Endothelial cell of hepatic sinusoid (primary cell): ENCODE measurements around the gene LRRFIP2.

Experiments used
- in situ Hi-C: cut with HindIII; loops from 2 replicates; pipeline ENCODE4 v1.10.0; 2017; ENCODE audit warnings: low sequenced_read_pairs

The LRRFIP2 gene

DNA sequence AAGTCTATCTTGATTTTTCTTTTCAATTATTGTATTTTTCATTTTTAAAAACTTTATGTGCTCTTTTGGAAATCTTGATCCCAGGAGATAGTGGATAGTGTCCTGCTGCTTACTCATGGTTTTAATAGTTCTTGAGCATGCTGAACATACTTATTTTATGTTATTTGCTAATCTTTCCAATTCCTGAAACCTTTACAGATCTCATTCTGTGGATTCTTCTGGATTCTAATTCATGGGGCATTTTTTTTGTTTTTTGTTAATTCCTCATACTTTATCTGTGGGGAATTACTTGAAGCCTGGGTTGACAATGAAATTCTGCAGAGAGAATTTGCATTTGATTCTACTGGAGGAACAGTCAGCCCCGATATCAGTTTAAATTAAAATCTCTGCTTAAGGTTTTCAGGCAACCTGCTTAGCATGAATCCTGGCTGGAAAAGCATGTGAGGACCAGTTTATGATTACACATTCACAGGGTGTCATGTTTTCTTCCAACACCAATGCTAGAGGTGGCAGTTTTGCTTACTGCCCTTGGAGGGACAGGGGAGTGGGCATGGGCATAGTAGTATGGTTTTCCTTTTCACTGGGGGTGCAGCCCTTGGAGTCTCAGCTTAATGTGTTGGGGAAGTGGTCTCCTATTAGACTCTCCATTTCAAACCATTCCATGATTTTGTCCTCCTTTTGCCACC lies 135.1 kb downstream of the LRRFIP2 start:
- in situ Hi-C loops = loop anchor here (25.0 kb wide), 1 partner anchor 173 kb away; no protein-coding TSS in a partner anchor

DNA sequence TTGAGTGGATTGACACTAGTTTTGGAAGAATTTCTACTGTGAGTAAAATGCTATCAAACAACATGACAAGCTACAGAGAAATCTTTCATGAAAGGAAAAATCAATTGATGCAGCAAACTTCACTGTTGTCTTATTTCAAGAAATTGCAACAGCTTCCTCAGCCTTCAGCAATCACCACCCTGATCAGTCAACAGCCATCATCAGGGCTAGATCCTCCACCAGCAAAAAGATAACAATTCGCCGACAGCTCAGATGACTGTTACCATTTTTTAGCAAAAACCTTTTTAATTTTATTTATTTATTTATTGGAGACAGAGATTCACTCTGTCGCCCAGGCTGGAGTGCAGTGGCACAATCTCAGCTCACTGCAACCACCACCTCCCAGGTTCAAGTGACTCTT lies 137.0 kb downstream of the LRRFIP2 start:
- in situ Hi-C loops = loop anchor here (25.0 kb wide), 1 partner anchor 175 kb away; no protein-coding TSS in a partner anchor

DNA sequence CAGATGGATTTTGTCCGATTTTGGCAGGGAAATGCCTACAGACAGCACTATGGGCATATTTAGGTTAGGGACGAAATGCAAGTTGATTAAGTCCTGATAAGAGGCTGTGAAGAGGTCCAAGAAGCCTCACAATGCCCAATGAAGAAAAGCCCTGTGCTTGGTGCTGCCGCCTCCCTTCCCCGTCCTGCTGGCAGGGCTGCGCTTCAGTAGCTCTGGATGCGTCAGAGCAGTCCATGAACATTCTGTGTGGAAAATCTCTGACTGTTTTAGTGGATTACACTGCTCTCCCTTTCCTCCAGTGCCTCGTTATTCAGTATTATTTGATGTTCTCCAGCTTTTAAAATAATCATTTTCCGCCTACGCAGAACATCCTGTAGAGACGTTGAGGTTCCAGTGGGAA lies 141.4 kb downstream of the LRRFIP2 start:
- in situ Hi-C loops = loop anchor here (25.0 kb wide), 1 partner anchor 179 kb away; no protein-coding TSS in a partner anchor

DNA sequence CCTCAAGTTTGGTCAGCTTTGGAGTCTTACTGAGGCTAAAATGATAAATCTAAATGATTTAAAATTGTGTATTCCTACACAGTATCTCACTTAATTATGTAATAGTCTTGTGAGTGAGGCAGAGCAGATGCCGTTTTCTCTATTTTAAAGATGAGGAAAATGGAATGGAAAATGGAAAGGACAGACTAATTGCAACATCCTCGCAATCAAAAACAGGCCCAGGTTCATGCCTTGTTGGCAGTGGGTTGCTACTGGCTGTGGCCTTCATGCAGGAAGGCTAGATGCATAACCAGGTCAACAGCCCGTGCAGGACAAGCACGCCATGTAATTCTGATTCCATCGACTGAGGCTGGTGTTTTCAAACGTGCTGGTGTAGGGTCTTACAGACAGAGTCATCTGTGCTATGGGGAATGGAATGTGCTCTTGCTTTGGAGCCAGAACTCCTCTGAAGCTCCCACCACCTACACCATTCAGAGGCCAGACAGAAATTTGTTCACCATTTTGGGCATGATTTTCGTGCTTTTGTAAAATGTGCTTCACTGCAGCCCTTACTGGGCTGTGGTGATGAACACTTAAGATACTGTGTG lies 143.2 kb downstream of the LRRFIP2 start:
- in situ Hi-C loops = loop anchor here (25.0 kb wide), 1 partner anchor 181 kb away; no protein-coding TSS in a partner anchor

DNA sequence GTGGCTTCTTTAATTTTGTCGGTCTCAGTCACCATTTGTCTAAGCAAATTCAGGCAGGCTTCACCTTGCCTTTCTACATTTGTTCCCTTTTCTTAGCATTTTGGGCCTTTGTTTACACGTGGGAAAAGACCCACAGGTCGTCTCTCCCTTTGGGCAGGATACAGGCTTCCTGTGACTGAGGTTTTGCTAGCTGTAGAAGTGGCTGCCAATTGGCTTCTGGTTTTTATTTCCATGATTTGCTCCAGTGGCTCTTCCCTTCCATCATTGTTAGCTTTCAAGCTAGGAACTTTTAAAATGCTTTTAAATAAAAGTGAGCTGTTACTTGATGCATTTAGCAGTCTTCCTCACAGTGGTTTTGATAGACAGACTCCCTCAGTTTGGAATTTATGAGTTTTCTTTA lies 143.8 kb downstream of the LRRFIP2 start:
- in situ Hi-C loops = loop anchor here (25.0 kb wide), 1 partner anchor 182 kb away; no protein-coding TSS in a partner anchor

DNA sequence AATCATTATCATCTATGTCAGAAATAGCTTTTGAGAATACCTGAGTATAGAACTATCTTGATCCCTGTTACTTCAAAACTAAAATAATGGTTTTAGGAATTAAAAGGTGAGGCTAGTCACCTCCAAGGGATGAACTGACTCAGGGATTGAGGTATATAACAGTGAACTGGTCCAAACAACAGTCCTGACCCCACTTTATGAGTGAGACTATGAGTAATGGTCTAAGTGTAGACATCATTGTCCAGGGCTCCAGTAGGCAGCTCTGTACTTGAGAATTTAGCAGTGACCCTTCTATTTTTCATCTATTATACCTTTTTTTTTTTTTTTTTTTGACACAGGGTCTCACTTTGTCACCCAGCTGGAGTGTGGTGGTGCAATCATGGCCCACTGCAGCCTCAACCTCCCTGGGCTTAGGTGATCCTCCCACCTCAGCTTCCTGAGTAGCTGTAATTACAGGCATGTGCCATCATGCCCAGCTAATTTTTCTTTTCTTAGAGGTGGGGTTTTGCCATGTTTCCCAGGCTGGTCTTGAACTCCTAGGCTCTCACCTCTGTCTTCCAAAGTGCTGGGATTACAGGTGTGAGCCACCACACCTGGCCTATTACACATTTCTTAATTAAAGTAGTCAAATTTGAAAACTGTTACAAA lies 144.7 kb downstream of the LRRFIP2 start:
- in situ Hi-C loops = loop anchor here (25.0 kb wide), 1 partner anchor 183 kb away; no protein-coding TSS in a partner anchor

DNA sequence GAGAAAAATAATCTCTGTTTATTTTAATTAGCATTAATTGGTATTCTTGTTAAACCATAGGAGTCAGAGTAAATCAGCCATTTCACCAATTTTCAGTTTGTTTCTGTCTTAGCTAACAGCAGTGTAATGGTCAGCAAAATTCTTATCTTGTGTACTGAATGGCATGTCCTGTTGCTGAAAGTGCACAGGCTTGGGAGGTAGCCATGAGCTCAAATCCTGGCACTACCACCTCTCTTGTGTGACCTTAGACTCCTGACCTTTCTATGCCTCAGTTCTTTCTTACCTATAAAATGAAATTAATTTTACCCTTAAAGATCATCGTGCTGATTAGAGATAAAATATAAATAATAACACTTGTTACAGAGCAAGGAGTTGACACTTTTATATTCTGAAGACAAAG lies 145.3 kb downstream of the LRRFIP2 start:
- in situ Hi-C loops = loop anchor here (25.0 kb wide), 1 partner anchor 183 kb away; no protein-coding TSS in a partner anchor

DNA sequence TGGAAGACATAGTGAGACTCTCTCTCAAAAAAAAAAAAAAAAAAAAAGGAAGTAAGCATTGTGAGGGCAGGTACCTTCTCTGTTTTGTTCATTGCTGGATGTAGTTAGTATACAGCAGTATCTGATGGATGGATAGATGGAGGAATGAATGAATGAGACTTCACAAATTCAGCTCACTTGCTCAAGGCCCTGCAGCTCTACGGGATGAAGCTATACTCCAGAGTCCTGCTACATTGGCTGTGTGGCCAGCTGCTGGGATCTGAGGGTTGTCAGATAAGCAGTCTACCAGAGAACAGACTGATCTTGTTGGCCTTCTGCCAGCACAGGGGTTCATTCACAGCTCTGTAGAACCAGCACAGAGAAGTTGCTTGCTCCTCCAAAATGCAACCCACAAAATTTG lies 146.1 kb downstream of the LRRFIP2 start:
- in situ Hi-C loops = loop anchor here (25.0 kb wide), 1 partner anchor 184 kb away; no protein-coding TSS in a partner anchor

DNA sequence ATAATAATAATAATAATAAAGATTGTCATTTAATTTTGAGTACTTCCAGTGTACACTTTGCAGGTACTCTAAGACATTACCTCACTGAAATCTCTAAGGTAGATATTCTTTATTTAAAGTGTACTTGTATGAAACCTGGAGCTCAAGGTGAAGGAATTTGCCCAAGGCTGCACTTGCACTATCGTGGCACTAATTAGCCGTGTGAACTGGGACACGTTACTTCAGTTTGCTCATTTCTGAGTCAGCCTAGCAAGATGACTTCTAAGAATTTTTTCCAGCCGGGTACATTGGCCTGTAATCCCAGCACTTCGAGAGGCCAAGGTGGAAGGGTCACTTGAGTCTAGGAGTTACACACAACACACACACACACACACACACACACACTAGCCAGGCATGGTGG lies 147.5 kb downstream of the LRRFIP2 start:
- in situ Hi-C loops = loop anchor here (25.0 kb wide), 1 partner anchor 185 kb away; no protein-coding TSS in a partner anchor

DNA sequence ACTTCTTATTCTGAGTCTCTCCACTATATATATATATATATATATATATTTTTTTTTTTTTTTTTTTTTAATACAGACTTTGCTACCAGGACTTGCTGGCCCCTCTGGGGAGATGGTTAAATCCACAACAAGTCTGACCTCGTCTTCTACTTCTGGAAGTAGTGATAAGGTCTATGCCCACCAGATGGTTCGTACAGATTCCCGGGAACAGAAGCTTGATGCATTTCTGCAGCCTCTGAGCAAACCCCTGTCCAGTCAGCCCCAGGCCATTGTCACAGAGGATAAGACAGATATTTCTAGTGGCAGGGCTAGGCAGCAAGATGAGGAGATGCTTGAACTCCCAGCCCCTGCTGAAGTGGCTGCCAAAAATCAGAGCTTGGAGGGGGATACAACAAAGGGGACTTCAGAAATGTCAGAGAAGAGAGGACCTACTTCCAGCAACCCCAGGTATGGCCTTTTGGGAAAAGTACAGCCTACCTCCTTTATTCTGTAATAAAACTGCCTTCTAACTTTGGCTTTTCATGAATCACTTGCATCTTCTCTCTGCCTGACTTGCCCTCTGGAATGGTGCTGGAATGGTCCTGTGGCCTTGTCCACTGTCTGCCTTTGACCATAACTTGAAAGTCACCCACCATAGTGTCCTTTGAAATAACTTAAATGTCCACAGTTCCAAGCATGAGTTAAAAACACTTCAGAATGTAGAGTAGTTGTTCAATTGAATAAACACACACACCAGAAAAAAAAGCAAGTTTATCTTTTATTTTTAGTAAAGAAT lies 148.6 kb downstream of the LRRFIP2 start:
- in situ Hi-C loops = loop anchor here (25.0 kb wide), 1 partner anchor 187 kb away; no protein-coding TSS in a partner anchor

DNA sequence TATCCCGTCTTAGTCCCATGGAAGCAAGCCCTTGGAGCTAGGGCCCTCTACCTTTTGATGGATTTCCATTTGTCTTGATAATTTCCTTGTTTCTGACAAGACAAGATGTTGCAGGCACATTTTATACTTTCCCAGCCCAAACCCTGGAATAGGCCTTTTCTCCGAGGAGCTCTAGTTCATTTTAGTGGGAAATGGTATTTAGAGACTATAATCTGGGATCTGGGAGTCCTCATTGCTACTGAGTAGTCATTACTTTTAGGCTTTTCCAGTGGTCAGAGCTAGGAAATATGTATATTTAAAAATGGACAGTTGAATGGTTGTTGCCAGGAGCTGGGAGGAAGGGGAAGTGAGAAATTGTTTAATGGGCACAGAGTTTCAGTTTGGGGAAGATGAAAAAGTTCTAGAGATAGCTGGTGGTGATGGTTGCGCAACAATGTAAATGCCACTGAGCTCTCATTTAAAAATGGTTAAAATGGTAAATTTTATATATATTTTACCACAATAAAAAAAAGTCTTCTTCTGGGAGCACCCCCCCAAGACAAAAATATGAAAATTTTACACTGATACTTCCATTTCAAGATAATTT lies 149.5 kb downstream of the LRRFIP2 start:
- in situ Hi-C loops = loop anchor here (25.0 kb wide), 1 partner anchor 187 kb away; no protein-coding TSS in a partner anchor

DNA sequence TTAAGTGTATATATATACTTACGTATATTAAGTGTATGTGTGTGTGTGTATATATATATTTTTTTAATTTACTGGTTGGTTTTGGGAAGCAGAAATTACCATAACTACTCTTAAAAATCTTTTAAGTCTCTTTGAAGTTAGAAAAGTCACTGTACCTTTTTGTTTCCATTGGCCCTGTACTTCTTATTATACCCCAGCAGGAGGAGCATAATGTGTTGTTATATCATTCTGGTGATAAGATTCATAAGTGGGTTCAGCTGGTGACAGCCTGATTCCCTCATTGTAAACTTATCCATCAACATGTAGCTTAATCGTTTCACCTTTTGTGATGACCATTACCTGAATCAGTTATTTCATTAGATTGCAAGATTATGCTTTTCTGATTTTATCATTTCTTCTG lies 150.3 kb downstream of the LRRFIP2 start:
- in situ Hi-C loops = no loop called here

DNA sequence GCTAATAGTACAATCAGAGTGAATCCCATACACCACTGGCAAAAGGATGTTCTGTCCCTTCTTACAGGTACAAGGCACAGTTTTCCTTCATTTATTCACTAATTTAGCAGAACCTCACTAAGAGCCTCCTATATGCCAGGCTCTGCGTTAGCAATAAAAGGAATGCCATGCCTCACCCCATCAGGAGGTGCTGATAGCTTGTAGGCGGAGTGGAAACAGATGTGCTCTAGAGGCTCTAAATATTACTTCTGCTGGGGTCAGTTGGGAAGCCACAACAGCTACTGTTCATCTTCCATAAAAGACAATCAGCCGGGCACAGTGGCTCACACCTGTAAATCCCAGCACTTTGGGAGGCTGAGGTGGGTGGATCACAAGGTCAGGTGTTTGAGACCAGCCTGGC lies 156.7 kb downstream of the LRRFIP2 start:
- in situ Hi-C loops = no loop called here

DNA sequence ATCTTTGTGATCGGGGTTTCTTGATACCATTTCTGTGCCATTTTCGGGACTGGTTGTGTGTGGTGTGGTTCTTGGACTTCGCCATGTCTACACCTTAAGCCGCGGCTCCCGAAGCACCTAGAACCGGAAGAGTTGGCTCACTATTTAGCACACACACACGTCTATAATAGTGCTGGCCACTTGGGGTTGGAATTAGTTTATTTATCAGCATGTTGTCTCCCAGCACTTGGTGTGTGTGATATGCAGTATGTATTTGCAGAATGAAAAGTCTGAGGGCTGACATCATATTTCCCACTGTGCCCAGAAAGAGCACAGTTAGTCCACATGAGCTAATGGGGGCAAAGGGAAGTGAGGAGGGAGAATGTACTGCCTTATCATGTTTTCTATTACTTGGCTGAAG lies 157.5 kb downstream of the LRRFIP2 start:
- in situ Hi-C loops = no loop called here

DNA sequence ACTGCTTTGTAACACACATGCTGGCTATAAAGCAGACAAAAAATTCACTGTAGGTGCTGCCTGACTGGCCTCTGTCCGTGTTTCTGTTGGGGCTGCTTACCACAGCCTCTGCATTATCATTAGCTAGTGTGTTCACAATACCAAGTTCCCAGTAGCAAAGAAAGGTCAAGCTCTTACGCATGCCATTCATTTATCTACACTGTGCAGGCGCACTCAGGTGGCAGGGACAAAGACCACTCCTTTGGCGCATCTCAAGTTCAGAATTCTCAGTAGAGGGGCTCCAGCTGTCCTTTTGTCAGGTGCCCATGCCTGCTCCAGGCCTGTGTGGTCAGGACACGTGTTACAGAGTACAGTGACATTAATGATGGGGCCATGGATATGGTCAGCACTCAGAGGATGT lies 158.7 kb downstream of the LRRFIP2 start:
- in situ Hi-C loops = no loop called here

DNA sequence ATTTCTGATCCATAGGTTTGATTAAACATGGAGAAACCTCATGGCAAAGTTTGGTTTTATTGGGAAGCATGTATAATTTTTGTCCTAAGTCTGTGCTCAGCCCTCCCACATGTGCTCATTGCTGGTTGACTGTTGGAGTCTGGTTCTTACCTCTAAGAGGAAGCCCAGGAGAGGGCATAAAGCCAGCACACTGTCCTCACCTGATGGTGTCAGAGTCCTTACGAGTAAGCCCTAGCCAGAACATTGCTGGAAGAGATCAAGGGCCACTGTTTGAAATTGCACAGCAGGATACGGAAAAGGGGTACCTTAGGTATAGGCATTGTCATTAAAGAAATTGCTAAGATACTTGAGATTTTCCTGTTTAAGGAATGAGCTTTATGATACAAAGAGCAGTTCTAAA lies 159.8 kb downstream of the LRRFIP2 start:
- in situ Hi-C loops = no loop called here
